GM18909 (cell line): ENCODE data around the gene LTBP4.
"Not testable (repeated sequence)": the region's sequence is repeated elsewhere in the genome, so short reads cannot be mapped to it uniquely, and the experiment has no call there.

Experiments used
- ATAC-seq: cut with Tn5 transposase; IDR thresholded peaks from one replicate; pipeline ENCODE4 v1.9.1; 2021; ENCODE audit warnings: mild to moderate bottlenecking; ENCODE audit not compliant: unreplicated experiment, poor library complexity

Gene LTBP4

GRCh38 chr19:40625406-40626120 lies 24.4 kb downstream of the LTBP4 start:
- no peak for ATAC-seq

DNA sequence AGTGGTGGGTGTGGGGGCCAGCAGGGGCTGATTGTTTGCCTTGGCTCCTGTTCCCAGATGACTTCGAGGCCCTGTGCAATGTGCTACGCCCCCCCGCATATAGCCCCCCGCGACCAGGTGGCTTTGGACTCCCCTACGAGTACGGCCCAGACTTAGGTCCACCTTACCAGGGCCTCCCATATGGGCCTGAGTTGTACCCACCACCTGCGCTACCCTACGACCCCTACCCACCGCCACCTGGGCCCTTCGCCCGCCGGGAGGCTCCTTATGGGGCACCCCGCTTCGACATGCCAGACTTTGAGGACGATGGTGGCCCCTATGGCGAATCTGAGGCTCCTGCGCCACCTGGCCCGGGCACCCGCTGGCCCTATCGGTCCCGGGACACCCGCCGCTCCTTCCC lies 25.7 kb downstream of the LTBP4 start:
- no peak for ATAC-seq

DNA sequence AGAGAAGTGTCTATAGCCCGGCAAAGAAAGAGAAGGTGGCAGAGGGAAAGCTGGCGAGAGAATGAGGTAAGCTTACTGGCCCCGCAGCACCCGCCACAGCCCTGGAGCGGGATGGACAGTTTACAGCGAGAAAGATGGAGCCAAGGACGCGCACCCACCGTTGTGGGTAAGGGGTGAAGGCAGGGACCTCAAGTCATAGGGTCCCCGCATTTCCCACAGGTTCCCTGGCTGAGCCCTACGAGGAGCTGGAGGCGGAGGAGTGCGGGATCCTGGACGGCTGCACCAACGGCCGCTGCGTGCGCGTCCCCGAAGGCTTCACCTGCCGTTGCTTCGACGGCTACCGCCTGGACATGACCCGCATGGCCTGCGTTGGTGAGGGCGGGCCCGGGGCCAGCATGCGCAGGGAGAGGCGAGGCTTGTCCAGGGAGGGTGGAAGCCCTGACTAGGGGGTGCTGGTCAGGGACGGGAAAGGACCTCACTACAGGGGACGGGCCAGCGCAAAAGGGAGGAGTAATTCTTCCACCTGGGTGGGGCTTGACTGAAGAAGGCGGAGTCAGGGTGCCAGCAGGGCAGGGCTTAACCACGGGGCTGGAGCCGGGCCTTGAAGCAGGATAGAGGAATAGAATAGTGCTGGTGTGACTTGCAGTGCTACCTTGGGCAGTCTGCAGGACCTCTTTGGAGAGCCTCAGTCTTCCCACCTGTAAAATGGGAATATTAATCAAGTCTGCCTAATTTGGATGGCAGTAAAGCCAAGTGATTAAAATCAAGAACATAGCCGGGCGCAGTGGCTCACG lies 26.5 kb downstream of the LTBP4 start:
- ATAC-seq: no peak

DNA sequence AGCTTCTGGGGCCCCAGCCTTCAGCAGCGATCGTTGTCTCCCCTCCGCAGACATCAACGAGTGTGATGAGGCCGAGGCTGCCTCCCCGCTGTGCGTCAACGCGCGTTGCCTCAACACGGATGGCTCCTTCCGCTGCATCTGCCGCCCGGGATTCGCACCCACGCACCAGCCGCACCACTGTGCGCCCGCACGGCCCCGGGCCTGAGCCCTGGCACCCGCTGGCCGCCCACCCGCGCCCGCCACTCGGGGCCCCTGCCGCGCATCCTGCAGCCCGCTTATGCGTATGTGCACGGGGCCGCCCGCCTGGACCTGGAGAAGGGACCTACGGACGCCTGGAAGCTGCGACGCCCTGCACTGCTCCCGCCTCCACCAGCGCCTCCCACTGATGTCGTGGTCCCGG lies 28.2 kb downstream of the LTBP4 start:
- no peak for ATAC-seq

DNA sequence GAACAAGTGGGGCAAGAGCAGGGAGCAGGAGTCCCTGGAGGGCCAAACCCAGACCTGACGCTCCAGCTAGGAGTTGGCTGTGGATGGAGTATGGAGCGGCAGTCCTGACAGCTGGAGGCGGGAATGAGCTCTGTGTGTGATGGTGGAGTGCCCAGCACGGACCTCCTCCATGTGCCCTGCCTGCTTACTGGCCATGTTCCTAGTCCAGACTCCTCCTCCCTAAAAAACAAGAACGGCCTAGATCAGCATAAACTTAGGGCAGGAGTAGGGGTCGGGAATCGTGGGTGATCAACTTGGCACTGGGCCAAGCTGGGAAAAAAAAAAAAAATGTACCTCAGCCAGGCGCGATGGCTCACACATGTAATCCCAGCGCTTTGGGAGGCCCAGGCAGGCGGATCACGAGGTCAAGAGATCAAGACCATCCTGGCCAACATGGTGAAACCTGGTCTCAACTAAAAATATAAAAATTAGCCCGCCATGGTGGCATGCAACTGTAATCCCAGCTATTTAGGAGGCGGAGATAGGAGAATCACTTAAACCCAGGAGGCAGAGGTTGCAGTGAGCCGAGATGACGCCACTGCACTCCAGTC lies 29.5 kb downstream of the LTBP4 start:
- ATAC-seq: no peak

- no peak for ATAC-seq
Observed at GRCh38 chr19:40632311-40633036, 31.3 kb downstream of the LTBP4 start.

DNA sequence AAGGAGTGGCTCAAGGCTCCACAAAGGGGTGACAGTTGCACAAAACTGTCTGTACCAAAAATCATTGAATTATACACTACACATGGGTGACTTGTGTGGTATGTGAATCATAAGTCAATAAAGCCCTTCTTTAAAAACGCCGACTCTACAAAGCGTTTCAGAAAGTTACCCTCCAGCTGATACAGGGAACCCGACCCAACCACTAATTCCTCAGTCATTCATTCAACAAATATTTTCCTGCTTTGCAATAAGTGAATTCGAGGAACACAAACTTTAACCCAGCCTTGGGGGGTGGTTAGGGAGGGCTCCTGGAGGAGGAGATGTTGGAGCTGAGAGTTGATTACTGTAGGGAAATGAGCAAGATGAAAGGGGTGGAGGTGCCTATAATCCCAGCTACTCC lies 32.0 kb downstream of the LTBP4 start:
- no peak for ATAC-seq

DNA sequence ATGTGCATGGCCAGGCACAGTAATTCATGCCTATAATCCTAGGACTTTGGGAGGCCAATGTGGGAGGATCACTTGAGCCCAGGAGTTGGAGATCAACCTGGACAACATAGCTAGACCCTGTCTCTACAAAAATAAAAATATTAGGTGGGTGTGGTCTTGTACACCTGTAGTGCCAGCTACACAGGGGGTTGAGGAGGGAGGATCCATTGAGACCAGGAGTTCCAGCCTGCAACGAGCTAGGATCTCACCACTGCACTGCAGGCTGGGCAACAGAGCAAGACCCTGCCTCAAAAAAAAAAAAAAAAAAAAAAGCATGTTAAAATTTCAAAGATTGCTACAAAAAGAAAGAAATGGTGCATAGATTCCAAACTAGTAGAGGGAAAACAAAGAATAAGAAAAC lies 37.2 kb downstream of the LTBP4 start:
- ATAC-seq: no peak

GRCh38 chr19:40639638-40639982 lies 38.4 kb downstream of the LTBP4 start:
- ATAC-seq: no peak

GRCh38 chr19:40640744-40641143 lies 39.6 kb downstream of the LTBP4 start:
- ATAC-seq: no peak

DNA sequence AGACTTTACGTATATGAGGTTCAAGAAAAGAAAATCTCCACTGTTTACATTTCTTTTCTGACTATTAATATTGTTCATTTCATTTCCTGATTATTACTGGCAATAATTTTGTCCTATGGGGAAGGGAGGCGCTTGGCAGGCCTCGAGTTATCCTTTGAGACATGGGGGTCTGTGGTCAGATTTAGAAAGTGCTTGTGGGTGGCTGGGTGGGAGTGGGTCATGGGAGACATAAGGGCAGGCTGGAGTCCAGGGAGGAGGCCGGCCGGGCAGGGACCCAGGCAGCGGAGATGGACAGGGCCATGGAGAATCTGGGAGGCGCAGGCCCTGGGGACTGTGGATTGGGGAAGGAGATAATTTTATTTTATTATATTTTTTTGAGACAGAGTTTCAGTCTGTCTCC lies 40.1 kb downstream of the LTBP4 start:
- no peak for ATAC-seq

DNA sequence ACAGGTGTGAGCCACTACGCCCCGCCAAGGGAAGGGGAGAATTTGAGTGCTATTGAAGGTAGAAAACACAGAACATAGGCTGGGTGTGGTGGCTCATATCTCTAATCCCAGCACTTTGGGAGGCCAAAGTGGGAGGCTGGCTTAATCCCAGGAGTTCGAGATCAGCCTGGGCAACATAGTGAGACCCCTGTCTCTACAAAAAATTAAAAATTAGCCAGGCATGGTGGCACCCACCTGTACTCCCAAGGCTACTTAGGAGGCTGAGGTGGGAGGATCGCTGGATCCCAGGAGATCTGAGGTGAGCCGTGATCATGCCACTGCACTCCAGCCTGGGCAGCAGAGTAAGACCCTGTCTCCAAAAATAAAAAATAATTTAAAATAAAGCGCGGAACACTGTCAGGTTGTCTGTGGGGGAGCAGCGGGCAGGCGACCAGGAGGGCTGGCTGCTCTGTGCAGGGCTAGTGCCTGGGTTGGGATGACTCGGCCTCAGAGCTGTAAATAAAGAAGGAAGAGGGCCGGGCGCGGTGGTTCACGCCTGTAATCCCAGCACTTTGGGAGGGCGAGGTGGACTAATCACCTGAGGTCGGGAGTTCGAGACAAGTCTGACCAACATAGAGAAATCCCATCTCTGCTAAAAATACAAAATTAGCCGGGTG lies 41.0 kb downstream of the LTBP4 start:
- ATAC-seq: no peak

DNA sequence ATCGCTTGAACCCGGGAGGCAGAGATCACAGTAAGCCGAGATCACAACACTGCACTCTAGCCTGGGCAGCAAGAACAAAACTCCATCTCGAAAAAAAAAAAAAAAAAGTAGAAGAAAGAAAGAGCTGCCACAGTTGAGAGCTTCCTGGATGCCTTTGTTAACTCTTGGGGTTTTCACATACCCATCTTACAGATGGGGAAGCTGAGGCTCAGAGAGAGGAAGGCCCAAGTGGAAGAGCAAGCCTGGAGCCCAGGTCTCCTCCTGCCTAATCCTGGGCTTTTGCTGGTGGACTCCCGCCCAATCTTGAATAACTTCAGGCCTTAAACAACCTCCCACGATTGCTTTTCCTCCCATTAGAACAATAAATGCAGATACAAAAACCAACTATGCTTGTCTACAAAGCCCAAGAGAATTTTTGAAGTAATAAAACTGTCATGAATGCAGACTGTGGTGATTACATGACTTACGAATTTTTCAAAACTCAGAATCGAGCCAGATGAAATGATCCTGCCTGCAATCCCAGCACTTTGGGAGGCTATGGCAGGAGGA lies 41.7 kb downstream of the LTBP4 start:
- ATAC-seq: no peak

DNA sequence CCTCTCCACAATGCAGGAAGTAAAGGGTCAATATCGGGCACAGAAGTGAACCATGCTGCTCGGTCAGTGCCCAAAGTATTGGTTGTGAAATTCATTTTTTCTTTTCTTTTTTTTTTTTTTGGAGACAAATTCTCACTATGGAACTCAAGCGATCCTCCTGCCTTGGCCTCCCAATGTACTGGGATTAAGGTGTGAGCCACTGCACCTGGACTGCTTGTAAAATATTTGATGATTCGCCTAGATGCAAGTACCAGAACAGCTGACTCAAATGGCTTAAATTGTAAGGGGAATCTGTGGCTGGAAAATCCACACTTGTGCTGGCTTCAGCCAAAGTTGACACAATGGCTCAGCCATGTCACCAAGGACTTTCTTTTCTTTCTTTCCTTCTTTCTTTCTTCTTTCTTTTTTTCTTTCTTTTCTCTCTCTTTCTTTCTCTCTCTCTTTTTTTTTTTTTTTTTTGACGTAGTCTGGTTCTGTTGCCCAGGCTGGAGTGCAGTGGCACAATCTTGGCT lies 45.6 kb downstream of the LTBP4 start:
- no peak for ATAC-seq

GRCh38 chr19:40649903-40650675 lies 48.9 kb downstream of the LTBP4 start:
- not testable (repeated sequence) for ATAC-seq

GRCh38 chr19:40650749-40651305 lies 49.7 kb downstream of the LTBP4 start:
- ATAC-seq: no peak

- ATAC-seq: not testable (repeated sequence)
Observed at GRCh38 chr19:40652303-40652702, 51.1 kb downstream of the LTBP4 start.

- not testable (repeated sequence) for ATAC-seq
Observed at GRCh38 chr19:40655684-40656083, 54.5 kb downstream of the LTBP4 start.

GRCh38 chr19:40658031-40658430 lies 56.9 kb downstream of the LTBP4 start:
- ATAC-seq: no peak
